IPS DF 6.9 (cell line): Measurements from ENCODE around the gene DIRAS3.
"Not testable (repeated sequence)": the region's sequence is repeated elsewhere in the genome, so short reads cannot be mapped to it uniquely, and the experiment has no call there.

Source experiments
- DNase-seq: peaks from one replicate; pipeline ENCODE4 v3.0.0-alpha.2; 2013; ENCODE audit warnings: low read depth, low spot score
- H3K27ac ChIP-seq: one replicate; pipeline ENCODE4 v1.5.1; 2013; ENCODE audit warnings: low read length, control low read depth
- H3K27me3 ChIP-seq: 2 replicates; pipeline ENCODE4 v1.6.1; 2013; ENCODE audit warnings: mild to moderate bottlenecking, low read length; ENCODE audit not compliant: control insufficient read depth, insufficient read depth
- H3K36me3 ChIP-seq: 2 replicates; pipeline ENCODE4 v1.6.1; 2013; ENCODE audit warnings: low read length; ENCODE audit not compliant: control insufficient read depth, insufficient read depth
- H3K4me1 ChIP-seq: 2 replicates; pipeline ENCODE4 v1.6.1; 2013; ENCODE audit warnings: low read length; ENCODE audit not compliant: control insufficient read depth, insufficient read depth
- H3K4me3 ChIP-seq: 2 replicates; pipeline ENCODE4 v1.5.1; 2013; ENCODE audit warnings: mild to moderate bottlenecking, low read length
- H3K9me3 ChIP-seq: 2 replicates; pipeline ENCODE4 v1.6.1; 2013; ENCODE audit warnings: low read length, inconsistent platforms; ENCODE audit not compliant: control insufficient read depth, insufficient read depth
- WGBS: extraction: QIAGEN DNeasy Blood & Tissue Kit; methylation state at CpG from one replicate; pipeline ENCODE4 v1.1.7; 2013; ENCODE audit warnings: mixed read lengths, missing lambda C conversion rate; ENCODE audit not compliant: insufficient read length, insufficient coverage; 5-methylcytosine and 5-hydroxymethylcytosine counted together

Gene DIRAS3, protein sequence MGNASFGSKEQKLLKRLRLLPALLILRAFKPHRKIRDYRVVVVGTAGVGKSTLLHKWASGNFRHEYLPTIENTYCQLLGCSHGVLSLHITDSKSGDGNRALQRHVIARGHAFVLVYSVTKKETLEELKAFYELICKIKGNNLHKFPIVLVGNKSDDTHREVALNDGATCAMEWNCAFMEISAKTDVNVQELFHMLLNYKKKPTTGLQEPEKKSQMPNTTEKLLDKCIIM

DNA sequence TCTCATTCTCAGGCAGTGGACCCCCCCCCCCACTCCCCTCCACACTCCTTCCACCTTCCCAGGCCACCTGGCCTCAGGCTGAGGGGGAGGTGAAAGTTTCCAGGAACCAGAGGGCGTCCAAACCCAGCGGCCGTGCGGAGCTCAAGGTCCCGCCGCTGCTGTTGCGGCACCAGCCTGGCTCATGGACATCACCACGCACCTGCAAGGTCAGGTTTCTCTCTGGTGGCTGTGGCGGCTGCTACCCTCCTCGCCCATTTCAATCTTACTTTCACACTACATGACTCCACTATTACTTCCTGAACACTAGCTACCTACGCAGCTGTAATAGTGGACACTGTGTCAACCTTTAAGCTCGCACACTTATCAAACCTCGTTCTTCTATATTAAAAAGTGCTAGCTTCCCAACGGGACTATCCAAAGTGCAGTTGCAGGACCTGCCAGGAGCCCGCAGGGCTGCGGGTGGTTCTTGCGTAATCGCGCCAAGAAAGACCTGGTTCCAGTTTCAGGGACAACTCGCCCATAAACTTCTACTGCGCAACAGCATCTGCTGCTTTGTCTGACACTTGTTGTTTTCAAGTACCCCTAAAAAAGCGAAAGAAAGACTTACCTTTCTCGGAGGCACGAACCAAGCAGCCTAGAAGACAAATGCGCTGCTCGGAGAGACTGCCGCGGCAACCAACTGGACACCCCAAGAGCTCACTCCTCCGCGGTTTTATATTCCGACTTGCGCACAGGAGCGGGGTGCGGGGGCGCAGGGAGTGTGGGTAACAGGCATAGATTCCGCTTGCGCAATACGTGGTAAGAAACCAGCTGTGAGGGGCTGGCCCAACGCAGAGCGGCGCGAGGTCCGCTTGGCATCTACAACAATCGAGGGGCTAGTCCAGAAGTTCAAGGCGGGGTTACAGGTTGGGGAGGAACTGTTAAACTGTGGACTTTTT, at the start of gene DIRAS3:
Gene DIRAS3, minus strand, starts transcription at position 687 of the 938 bp plus-strand sequence. CDS start 3,330 bp downstream, outside the sequence.
- no peak within 1 kb of the TSS for H3K27ac ChIP-seq
- peak within 1 kb of the TSS; percentile 1; the same call in 1 of the 2 replicates for H3K4me3 ChIP-seq

GRCh38 chr1:68093737-68094136, 43.3 kb upstream of the DIRAS3 start:
- Histone ChIP-seq H3K27me3 (no peaks in the 10 kb centered on the region), H3K9me3 (no peaks in the 10 kb centered on the region), H3K27ac (no peak overlapping the region), H3K36me3 (no peaks in the 10 kb centered on the region), H3K4me1 (no peaks in the 10 kb centered on the region), H3K4me3 (no peak overlapping the region)
- no peak for DNase-seq

More for the DNA sequence above, at the start of gene DIRAS3:
- Histone ChIP-seq H3K36me3 (no peaks in the 10 kb centered on the region), H3K9me3 (no peaks in the 10 kb centered on the region), H3K27me3 (peaks cover 27% of the 10 kb centered on the region), H3K4me1 (no peaks in the 10 kb centered on the region)
- no peak for DNase-seq
- no CpG with 5 or more reads among the region's 45 CpGs for WGBS

GRCh38 chr1:68087184-68087583, 36.8 kb upstream of the DIRAS3 start:
- H3K27ac ChIP-seq: no peak overlapping the region
- no CpG with 5 or more reads among the region's 4 CpGs for WGBS
- no peaks in the 10 kb centered on the region for H3K9me3 ChIP-seq
- H3K4me3 ChIP-seq: no peak overlapping the region
- no peak for DNase-seq
- no peaks in the 10 kb centered on the region for H3K36me3 ChIP-seq
- H3K4me1 ChIP-seq: no peaks in the 10 kb centered on the region
- H3K27me3 ChIP-seq: no peaks in the 10 kb centered on the region

DNA sequence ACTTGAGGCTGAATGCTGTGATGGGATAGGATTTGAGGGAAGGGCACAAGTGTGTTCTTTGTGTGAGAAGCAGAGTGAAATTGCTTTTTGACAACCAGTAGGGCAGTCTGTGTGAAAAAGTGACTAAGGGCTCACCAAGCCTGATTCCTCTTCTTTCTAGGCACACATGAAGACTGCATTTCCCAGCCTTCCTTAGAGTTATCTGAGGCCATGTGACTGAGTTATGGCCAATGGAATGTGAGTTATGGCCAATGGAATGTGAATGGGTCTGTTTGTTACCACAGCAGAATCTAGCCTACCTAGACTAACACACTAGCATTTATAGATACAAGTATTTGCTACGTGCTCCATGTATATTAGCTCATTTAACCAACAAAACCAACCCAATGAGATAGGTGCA, 35.3 kb upstream of the DIRAS3 start:
- DNase-seq: no peak
- Histone ChIP-seq H3K27ac (no peak overlapping the region), H3K9me3 (no peaks in the 10 kb centered on the region; the same call in 1 of the 2 replicates), H3K36me3 (no peaks in the 10 kb centered on the region), H3K4me3 (no peak overlapping the region), H3K4me1 (no peaks in the 10 kb centered on the region), H3K27me3 (no peaks in the 10 kb centered on the region)
- no CpG with 5 or more reads among the region's 1 CpG for WGBS

GRCh38 chr1:68083686-68084085, 33.3 kb upstream of the DIRAS3 start:
- Histone ChIP-seq H3K9me3 (no peaks in the 10 kb centered on the region; the same call in 1 of the 2 replicates), H3K27me3 (no peaks in the 10 kb centered on the region), H3K36me3 (no peaks in the 10 kb centered on the region), H3K27ac (no peak overlapping the region), H3K4me1 (peaks cover 1% of the 10 kb centered on the region; the same call in 1 of the 2 replicates), H3K4me3 (no peak overlapping the region)
- DNase-seq: no peak
- no CpG with 5 or more reads among the region's 2 CpGs for WGBS

DNA sequence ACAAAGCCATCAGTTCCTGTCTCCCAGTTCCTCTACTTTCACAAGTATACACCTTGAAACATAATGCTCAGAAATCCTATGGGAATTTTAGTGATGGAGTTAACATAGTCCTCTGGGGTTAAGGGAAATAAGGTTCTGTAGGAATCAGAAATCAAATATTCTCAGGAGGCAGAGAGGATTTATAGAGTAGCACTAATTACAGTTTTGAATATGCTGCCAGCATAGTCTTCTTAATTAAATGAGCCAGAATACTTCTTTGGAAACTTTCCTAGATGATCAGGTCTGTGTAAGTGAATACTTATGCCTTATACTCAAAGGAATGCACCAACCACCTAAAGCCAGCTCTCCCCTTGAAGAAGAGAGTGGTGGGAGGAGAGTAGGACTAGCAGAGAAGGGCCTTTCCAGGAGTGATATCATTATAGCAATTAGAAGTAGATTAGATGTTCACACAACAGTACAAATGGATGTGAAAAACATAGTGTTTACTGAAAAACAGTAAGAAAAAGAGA, 31.4 kb upstream of the DIRAS3 start:
- peaks cover 1% of the 10 kb centered on the region; the same call in 1 of the 2 replicates for H3K4me1 ChIP-seq
- no peaks in the 10 kb centered on the region; the same call in 1 of the 2 replicates for H3K9me3 ChIP-seq
- H3K27ac ChIP-seq: no peak overlapping the region
- H3K36me3 ChIP-seq: no peaks in the 10 kb centered on the region
- DNase-seq: no peak
- no peak overlapping the region for H3K4me3 ChIP-seq
- no peaks in the 10 kb centered on the region for H3K27me3 ChIP-seq

DNA sequence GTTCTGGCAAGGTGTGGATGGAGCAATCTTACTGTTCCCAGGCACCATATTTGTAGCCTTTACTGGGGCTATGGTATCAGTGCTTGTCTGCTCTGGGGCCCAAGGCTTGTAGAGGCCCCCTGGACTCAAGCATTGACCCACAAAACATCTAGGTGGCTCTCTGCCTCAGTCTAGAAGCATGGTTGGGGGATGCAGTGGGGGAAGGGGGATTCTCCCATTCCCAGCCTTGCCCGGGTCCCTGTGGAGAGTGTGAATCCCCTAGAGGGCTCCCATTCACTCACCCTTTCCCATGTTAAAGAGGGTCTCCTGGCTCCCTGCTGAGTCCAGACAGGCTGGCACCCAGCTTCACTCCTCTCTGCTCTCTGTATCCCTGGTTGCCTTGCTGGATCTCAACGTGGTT, 28.2 kb upstream of the DIRAS3 start:
- H3K4me3 ChIP-seq: no peak overlapping the region
- H3K36me3 ChIP-seq: no peaks in the 10 kb centered on the region
- H3K4me1 ChIP-seq: peaks cover 1% of the 10 kb centered on the region; the same call in 1 of the 2 replicates
- DNase-seq: no peak
- H3K9me3 ChIP-seq: no peaks in the 10 kb centered on the region; the same call in 1 of the 2 replicates
- no CpG with 5 or more reads among the region's 2 CpGs for WGBS
- H3K27me3 ChIP-seq: no peaks in the 10 kb centered on the region
- no peak overlapping the region for H3K27ac ChIP-seq

DNA sequence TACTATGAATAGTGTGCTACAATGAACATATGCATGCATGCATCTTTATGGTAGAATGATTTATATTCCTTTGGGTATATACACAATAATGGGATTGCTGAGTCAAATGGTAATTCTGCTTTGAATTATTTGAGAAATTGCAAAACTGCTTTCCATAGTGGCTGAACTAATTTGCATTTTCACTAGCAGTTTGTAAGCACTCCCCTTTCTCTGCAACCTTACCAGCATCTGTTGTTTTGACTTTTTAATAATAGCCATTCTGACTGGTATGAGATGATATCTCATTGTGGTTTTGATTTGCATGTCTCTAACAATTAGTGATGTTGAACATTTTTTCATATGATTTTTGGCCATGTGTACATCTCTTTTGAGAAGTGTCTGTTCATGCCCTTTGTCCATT, 24.0 kb upstream of the DIRAS3 start:
- H3K27ac ChIP-seq: no peak overlapping the region
- no peak for DNase-seq

DNA sequence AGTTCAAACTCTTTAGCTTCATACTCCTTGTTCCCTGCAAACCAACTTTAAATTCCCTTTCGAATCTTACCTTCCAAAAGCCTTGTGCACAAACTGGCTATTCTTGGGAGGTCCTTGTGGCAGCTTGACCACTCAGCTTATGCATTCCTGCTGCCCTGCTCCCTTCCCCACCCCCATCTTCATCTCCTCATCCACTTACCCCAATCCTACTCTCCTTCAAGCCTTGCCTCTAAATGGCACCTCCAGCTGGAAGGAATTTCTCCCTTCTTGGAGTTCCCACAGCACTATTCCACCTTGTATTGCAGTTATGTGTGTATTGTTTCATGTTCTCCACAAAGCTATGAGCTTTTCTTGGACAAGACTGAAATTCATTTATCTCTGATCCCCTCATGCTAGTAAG, 15.3 kb upstream of the DIRAS3 start:
- no peaks in the 10 kb centered on the region for H3K4me1 ChIP-seq
- H3K27ac ChIP-seq: no peak overlapping the region
- no CpG with 5 or more reads among the region's 1 CpG for whole genome bisulfite sequencing
- no peaks in the 10 kb centered on the region for H3K27me3 ChIP-seq
- H3K36me3 ChIP-seq: no peaks in the 10 kb centered on the region
- no peaks in the 10 kb centered on the region for H3K9me3 ChIP-seq
- no peak for DNase-seq
- no peak overlapping the region for H3K4me3 ChIP-seq

More for the DNA sequence above, 24.0 kb upstream of the DIRAS3 start:
- H3K36me3 ChIP-seq: no peaks in the 10 kb centered on the region
- no peak overlapping the region for H3K4me3 ChIP-seq
- H3K9me3 ChIP-seq: no peaks in the 10 kb centered on the region
- no peaks in the 10 kb centered on the region for H3K27me3 ChIP-seq
- H3K4me1 ChIP-seq: peaks cover 1% of the 10 kb centered on the region; the same call in 1 of the 2 replicates

DNA sequence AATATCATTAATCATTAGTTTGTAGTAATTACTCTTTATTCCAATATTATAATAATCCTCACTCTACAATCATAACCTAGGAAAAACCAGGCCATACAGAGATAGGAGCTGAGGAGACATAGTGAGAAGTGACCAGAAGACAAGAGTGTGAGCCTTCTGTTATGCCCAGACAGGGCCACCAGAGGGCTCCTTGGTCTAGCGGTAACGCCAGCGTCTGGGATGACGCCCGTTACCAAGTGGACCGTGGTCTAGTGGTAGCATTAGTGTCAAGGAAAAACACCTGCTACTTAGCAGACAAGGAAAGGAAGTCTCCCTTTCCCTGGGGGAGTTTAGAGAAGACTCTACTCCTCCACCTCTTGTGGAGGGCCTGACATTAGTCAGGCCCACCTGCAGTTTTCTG, 7.6 kb upstream of the DIRAS3 start:
- H3K27me3 ChIP-seq, DNase-seq, H3K4me1 ChIP-seq, H3K9me3 ChIP-seq, H3K36me3 ChIP-seq, H3K27ac ChIP-seq, H3K4me3 ChIP-seq: not testable (repeated sequence)
- WGBS: no CpG with 5 or more reads among the region's 6 CpGs
